Stimulated activated CD4-positive, alpha-beta T cell treated with anti-CD3 and anti-CD28 coated beads, Interleukin-12 subunit alpha, Interleukin-12 subunit beta, amount 100 ng/mL, for 4 hours (primary cell): ENCODE measurements around the gene HIP1R.
A peak's percentile ranks its signal among the peaks of the same experiment; 100 is the strongest.

ENCODE experiments used
- DNase-seq: peaks from one replicate; pipeline ENCODE4 v3.0.0-alpha.2; 2020

Gene HIP1R

GRCh38 chr12:122835750-122836026 lies 431 bp downstream of the HIP1R start:
- peak; percentile 18 for DNase-seq

GRCh38 chr12:122836027-122836921 lies 1.0 kb downstream of the HIP1R start:
- DNase-seq = no peak

GRCh38 chr12:122837306-122838265 lies 2.3 kb downstream of the HIP1R start:
- no peak for DNase-seq

GRCh38 chr12:122838841-122839240 lies 3.6 kb downstream of the HIP1R start:
- no peak for DNase-seq

GRCh38 chr12:122839907-122840554 lies 4.8 kb downstream of the HIP1R start:
- DNase-seq = no peak

GRCh38 chr12:122840580-122841513 lies 5.6 kb downstream of the HIP1R start:
- DNase-seq = no peak

GRCh38 chr12:122841544-122842321 lies 6.5 kb downstream of the HIP1R start:
- no peak for DNase-seq

- no peak for DNase-seq
These were observed 7.5 kb downstream of the HIP1R start for GRCh38 chr12:122842505-122843405.

GRCh38 chr12:122843455-122843854 lies 8.2 kb downstream of the HIP1R start:
- DNase-seq = no peak

- DNase-seq = no peak
These were observed 9.2 kb downstream of the HIP1R start for GRCh38 chr12:122844366-122844971.

- DNase-seq = no peak
These were observed 10.0 kb downstream of the HIP1R start for GRCh38 chr12:122845041-122845864.

- DNase-seq = no peak
These were observed 10.8 kb downstream of the HIP1R start for GRCh38 chr12:122845865-122846621.

GRCh38 chr12:122846622-122847515 lies 11.6 kb downstream of the HIP1R start:
- no peak for DNase-seq

GRCh38 chr12:122847516-122847836 lies 12.2 kb downstream of the HIP1R start:
- no peak for DNase-seq

GRCh38 chr12:122847921-122848421 lies 12.7 kb downstream of the HIP1R start:
- no peak for DNase-seq

GRCh38 chr12:122848471-122849351 lies 13.5 kb downstream of the HIP1R start:
- no peak for DNase-seq
